ENCODE results near the gene LPAR1.

The LPAR1 gene

DNA sequence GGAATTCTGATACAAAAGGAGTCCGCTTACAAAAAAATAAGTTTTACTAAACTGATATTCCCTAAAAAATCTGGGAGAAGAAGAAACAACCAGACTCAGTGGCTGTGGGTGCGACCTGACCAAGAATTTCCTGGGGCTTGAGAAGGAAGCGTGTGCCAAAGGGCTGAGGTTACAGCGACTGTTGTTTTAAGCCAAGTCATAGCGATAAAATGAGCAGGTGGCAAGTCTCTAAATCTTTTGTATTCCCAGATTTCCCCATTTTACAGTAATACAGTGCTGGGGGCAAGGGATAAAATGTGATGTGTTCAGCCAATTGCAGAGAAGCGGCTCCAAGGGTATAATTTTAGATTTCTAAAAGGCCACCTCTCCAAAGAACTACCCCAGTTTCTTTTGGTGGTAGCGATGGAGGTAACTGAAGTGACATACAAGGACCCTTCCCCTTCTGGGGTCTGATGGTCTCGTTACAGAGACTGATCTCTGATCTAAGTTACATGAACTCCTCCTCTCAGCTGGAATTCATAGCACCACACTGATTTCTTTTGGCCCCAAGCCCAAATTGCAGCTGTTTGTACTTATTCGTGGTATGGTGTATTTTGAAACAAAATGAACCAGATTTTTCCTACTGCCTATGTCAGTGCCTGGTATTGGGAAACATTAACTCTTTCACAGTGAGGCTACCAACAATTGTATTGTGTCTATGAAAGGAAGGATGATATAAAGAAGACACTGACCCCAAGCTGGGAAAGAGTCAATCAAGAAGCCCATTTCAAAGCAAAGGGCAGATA lies 41.6 kb downstream of the LPAR1 start:
- DNase-seq = no peak

DNA sequence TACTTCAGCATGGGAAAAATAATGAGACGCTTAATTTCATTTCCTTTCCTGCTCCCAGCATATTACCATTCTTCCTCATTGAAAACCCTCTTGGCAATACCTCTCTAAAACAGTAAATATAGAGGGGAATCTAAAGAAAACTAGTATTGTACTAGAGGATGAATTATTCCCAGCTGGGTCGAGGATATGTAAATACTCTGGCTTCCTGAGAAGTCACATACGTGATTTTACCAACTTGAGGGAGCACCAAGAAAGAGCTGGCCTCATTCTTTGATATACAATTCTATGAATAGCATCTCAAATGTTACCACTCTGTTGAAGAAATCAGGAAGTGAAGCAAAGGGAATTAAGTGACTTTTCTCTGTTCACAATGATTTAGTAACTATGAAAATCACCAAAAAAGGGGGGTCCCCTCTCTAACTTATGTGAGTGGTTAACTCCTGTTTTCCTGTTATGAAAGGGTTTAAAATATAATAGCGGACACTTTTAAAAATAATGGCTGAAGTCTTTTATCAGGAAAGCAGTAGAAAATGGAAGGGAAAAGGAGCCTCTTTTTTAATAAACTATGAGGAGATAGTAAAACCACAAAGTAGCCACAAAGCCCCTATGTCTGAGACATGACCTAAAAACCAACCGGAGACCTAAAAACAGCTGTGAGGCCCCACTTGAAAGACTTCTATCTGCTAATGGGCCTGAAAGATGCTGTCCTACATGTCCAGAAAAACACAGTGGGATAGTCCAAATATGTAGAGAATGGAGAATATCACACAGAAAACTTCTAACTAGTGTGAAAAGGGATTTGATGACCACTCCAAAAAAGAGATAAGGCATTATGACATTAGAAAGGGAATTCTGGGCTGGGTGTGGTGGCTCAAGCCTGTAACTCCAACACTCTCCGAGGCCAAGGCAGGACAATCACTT lies 42.6 kb downstream of the LPAR1 start:
- DNase-seq = no peak

DNA sequence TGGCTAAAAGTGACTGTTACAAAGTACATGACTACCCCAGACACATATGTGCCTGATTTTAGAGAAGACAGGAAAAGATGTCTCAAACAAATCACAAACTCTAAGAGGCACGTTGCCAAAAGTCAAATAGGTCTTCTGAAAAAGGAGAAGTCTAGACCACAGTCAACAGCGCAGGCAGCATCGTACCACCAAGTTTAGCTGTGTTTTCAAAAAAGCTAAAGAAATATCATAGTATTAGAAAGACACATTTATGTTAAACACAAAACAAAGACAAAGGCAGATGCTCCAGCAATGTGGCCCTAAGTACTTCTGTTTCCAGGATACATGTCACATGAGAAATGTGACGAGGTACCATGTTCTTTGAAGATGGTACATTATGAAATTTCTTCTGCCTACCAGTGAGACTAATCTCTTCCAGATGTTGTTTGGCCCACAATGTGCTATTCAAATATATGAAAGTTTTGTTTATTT lies 43.5 kb downstream of the LPAR1 start:
- no peak for DNase-seq

DNA sequence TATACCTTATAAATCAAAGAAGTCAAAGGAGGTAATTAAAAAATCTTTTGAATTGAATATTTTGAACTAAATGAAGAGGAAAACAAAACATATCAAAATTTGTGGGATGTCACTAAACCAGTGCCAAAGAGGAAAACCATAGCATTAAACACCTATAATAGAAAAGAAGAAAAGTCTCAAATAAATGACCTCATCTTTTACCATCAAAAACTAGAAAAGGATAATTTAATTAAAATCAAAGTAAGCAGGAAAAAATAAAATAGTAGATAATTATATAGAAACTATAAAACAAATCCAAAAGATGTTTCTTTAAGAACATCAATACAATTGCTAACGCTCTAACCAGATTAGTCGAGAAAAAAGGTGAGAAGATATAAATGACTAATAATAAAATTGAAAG lies 47.8 kb downstream of the LPAR1 start:
- no peak for DNase-seq

DNA sequence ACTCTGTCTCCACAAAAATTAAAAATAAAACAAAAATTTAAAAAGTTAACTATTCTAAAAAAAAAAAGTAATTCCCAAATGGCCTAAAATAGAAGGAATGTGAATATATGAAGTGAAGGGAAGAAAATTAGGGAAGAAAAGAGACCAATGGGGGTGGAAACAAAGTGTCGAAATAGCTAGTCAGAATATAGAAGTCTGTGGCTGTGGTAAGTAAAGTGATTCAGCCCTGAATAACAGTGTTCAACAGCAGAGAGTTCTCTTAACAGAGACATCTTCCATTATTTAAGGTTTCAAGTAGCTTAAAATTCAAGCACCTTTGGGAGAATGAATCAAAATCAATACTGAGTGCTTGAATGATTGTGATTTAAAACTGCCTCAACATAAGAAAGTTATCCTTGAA lies 51.7 kb downstream of the LPAR1 start:
- DNase-seq = no peak

DNA sequence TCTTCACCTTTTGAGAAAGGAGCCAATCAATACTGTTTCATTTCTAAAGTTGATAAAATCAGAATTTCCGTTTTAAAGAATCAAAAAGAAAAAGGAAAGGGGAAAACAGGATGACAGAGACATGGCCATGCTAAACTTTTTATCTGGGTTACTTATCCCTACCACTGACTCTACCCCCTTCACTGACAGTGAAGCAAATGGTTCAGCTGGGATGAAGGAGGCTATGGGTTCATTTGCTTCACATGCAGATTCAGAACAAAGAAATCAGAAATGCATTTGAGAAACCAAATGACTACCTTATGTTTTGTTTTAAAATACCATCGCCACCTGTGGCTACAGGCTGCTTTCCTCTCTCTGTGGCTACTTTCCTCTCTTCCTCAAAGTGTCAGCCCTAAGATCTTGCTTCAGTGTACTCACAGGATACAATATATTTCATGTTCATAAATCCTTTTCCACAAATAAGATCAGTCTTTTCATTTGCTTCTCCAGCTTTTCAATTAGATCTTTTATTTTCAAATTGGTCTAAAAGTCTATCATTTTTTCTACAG lies 53.3 kb downstream of the LPAR1 start:
- no peak for DNase-seq

DNA sequence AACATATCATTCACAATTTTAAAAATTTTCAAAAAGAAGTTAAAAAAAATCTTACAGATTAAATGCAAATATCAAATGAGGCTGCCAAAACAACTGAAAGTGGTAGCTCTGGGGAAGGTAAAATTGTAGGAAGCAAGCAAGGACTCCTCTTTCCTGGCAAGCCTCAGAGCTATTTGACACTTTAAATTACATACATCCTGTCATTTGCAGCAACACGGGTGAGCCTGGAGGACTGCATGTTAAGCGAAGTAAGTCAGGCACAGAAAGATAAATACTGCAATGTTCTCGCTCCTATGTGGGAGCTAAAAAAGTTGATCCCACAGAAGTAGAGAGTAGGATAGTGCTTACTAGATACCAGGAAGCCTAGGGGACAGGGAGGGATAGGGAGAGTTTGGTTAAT lies 58.0 kb downstream of the LPAR1 start:
- no peak for DNase-seq

DNA sequence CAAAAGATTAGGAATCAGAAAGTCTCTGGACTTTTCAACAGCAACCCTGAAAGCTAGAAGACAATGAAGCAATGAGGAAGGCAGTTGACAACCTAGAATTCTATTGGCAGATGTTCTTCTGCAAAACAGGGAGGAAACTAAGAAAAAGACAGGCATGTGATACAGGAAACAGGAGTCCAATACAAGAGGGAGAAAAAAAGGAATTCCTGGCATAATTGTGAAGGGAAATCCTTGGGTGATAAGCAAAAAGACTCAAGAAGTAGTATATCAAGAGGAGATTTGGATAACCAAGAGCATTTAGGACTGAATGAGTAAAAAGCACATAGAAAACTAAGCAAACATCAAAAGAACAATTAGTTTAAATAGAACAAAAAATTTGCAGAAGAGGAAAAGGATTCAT lies 58.6 kb downstream of the LPAR1 start:
- DNase-seq = no peak

DNA sequence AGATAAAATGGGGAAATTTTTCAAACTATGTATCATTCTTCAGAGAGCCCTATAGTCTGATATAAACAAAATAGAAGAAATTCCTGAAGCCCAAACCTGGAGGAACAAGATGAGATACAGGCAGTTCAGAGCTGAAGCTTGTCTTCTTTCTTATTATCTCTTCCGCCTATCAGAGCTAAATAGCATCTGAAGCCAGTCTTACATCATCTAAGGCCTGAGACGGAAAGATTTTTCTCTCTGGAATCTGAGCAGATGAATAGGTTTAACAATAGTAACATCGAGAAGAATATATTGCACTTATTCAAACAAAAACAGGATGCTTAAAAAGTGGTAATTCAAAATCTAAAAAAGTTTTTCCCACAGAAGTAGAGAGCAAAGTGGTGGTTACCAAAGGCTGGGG lies 59.8 kb downstream of the LPAR1 start:
- DNase-seq = no peak

DNA sequence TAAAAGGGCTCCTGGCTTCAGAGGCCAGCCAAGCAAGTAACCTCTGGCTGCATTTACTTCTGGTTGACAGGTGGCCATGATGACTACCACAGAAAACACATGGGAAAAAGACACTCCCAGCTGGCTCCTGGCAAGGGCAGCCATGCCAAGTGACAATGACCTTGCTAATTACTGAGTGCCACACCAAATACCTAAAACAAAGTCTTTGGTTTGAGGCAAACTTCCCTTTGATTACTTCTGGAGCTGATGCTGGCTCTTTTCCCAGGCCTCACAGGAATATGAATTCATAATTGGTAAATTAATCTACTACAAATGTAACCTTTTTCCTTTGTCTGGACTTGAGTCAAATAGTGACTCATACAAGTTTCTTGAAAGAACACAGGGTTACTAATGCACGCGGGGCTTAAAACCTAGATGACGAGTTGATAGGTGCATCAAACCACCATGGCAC lies 61.0 kb downstream of the LPAR1 start:
- DNase-seq = no peak

DNA sequence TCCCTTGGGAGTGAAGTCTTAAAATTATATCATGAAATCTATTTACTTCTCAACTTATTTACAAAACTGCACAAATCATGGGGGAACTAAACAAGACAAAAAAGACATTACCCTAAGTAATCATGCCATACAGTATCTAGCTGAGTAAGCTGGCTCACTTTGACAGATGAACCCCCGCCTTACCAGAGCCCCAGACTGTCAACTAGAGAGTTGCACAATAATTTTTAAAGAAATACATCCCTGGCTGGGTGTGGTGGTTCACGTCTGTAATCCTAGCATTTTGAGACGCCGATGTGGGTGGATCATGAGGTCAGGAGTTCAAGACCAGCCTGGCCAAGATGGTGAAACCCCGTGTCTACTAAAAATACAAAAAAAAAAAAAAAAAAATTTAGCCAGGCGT lies 62.3 kb downstream of the LPAR1 start:
- no peak for DNase-seq

DNA sequence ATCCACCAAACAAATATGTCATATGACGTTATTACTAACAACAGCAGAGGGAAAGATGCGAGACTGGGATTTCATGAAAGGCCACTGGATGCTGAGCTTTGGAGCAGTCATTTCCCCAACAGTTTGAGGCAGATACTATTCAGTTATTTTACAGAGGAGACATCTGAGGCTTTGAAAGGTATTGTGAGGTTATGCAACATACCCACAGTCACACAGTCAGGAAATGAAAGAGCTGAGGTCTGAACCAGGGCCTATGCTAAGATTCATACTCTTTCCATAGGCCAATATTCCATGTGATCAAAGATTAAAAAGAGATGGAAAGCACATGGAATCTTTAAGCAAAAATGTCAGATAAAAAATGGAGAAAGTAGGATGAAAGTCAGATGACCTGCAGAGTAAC lies 63.0 kb downstream of the LPAR1 start:
- no peak for DNase-seq

DNA sequence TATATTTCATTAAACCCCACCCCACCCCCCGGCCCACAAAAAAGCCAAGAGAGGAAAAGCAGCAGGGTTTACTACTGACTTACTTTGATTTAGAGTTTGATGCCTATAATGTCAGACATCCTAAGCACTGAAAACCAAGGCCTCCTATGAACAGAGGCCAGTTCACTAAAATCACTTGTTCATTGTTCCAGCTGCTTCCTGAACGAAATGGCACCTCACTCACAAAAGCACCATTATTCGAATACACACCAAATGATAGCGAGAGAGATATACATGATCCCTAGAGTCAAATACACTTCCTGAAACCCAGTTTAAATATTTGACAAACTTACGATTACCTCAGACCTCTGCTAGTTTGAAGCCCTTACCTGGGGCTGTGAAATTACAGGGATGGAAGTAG lies 66.6 kb downstream of the LPAR1 start:
- no peak for DNase-seq

DNA sequence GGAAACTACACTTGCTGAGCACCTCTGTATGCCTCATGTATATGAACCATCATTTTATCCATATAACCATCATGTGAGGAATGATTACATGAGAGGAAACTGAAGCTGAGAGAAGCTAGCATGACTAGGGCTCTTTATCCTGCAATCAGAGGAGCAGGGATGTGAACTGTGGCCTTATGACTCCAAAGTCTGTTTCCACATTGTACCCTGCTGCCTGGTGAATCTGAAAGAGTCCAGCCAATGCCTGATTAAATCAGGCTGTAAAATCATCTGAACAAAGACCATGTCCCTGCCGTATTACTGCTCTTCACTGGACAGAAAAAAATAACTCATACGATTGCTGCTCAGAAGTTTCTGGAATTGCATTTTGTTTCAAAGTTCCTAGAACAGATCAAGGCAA lies 67.0 kb downstream of the LPAR1 start:
- no peak for DNase-seq

DNA sequence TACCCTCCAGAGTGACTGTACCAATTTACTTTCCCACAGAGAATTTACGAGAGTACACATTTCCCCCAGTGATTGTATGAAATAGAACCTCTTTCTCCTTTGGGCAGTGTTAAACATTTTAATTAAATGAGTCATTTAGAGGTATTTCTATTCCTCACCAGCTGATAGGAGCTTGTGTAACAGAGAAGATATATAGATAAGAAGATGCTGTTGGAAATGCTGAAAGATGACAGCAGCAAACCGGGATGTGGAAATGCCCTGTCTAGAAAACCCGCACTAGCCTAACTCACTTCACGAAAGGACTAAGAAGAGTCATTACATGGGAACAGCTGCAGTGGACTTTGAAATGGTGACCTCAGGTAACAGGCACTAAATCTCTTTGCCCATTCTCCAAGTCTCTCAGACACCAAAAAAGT lies 68.3 kb downstream of the LPAR1 start:
- no peak for DNase-seq

DNA sequence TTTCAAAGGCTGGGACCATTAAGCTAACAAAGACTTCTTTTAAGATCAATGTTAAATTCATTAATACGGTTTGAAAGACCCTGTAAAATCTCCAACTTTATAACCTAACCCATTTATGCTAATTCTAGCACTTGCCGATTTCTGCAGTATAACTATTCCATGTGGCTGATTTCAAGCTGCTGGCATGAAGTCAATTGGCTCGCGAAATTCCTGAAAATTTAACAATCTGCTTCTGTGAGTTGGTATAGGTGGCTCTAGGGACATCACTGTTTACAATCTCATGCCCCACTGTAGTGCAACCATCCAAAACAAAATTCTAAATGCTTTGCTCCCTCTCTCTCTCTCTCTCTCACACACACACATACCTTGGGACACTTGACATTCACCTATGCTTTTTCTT lies 70.2 kb downstream of the LPAR1 start:
- DNase-seq = no peak

DNA sequence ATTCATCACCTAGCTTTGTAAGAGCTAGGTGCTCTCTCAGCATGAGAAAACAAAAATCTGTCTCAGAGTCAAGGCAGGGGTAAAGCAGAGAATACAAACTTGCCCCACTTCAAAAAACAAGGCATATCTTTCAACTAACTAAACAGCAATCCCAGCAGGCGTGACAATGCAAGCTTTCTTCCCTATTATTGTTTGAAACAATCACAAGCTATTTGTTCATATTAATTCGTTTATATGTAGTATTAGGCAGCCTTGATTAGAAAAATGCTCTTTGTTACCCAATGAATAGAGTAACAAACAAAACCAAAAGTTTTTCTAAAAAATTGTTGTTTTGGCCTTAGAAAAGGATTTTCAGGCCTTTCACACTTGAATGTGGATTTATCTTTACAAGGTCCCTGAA lies 71.1 kb downstream of the LPAR1 start:
- DNase-seq = no peak

DNA sequence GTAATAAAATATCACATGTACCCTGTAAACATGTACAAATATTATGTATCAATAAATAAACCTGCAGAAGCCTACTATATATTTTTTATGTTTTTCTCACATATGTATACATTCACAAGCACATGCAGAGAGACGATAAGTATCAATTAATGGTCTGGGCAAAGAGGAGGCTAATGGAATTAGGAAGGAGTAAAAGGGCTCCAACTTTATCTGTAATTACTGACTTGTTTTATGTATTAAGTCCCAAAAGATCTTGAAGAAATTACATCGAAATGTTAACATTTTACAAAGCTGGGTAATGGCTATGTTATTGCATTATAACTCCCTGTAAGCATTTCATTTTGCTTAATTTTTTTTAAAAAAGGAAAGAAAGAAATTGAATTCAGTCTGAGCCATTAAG lies 78.0 kb downstream of the LPAR1 start:
- no peak for DNase-seq

DNA sequence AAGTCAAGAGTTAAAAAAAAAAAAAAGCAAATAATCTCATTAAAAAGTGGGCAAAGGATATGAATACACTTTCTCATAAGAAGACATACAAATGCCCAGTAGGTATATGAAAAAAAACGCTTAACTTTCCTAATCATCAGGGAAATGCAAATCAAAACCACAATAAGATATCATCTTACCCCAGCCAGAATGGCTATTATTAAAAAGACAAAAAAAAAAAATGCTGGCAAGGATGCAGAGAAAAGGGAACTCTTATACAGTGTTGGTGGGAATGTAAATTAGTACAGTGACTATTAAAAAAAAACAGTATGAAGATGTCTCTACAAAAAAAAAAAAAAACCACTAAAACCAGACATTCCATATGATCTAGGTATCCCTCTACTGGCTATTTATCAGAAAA lies 79.4 kb downstream of the LPAR1 start:
- no peak for DNase-seq

DNA sequence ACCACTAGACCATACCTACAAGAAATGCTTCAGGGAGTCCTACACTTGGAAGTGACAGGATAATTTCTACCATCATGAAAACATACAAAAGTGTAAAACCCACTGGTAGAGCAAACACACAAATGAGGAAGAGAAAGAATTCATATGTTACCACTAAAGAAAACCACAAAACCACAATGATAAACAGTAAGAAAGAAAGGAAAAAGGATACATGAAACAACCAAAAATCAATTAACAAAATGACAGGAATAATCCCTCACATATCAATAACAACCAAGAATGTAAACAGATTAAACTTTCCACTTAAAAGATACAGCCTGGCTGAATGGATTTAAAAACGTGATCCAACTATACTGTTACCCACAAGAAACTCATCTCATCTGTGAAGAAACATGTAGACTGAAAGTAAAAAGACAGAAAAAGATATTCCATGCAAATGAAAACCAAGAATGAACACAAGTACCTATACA lies 83.4 kb downstream of the LPAR1 start:
- DNase-seq = no peak

DNA sequence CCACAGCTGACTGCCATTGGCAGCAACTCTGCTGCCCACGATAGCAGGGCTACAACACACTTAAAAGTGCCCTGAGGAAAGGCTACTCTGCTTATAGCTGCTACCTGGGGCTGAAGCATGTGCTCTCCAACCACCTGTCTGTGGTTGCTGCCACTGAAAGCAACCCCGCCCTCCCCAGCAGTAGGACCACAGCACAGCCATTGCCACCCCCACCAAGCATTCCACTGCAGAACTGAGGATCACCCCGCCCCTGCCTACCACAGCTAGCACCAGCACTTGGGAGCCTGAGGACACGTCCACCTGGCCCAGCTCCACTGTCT lies 85.8 kb downstream of the LPAR1 start:
- DNase-seq = no peak

DNA sequence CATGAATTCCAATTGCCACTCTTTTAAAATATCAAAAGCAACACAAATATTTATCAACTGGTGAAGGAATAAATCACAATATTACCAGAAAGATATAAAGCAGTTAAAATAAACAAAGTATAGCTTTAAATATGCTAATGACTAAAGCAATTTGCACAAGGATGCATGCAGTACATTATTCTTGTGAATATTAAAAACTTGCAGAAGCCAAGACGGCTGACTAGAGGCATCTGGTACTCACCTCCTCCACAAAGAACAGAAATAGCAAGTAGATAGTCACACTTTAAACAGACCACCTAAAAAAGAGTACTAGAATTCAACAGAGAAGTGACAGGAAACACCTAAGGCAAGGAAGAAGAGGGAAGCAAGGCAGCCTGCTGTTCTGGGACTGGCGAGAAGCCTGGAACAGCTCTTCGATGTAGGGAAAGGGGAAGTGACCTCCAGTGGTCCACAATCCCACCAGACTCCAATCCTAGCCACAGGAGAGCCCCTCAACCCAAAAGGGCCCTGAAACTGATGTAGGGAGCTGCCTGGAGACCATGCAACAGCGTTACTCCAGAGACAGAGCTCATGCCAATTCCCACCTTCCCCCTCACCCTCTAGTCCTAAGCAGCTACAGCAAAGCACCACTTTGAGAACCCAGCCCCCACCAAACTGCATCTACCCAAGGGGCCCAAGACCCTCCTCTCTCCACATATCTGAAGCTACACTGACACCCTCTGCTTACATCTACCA lies 86.3 kb downstream of the LPAR1 start:
- no peak for DNase-seq

DNA sequence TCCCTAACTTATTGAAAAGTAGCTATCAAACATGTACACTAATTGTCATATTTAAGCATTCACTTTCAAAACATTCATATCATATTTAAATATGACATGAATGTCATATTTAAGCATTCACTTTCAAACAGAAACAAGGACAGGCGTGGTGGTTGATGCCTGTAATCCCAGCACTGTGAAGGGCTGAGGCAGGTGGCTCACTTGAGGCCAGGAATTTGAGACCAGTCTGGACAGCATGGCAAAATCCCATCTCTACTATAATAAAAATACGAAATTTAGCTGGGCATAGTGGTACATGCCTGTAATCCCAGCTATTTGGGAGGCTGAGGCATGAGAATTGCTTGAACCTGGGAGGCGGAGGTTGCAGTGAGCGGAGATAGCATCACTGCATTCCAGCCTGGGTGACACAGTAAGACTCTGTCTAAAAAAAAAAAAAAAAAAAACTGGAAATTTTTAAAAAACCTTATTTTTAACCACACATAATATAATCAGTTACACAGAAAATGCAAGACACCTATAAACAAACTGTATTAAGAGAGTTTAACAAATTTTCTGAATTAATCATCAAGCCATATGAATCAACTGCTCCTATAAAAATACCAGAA lies 88.1 kb downstream of the LPAR1 start:
- DNase-seq = no peak

All from CD4-positive, alpha-beta T cell treated with Interleukin-1 beta for 1 hour (primary cell).